ENCODE results near the gene TMEM132D.

GRCh38 chr12:129592449-129592848, 311.4 kb downstream of the TMEM132D start:
- no peak for TF ChIP-seq CTCF (IDR thresholded peaks at IDR 0.05; ENCODE audit: low read depth, low read length)
- no peak for TF ChIP-seq POLR2A (IDR thresholded peaks at IDR 0.05; ENCODE audit: extremely low read depth, insufficient read length)
- TF ChIP-seq MYC (IDR thresholded peaks at IDR 0.05; ENCODE audit: low read depth, low read length): no peak
- no peak for TF ChIP-seq MAX (IDR thresholded peaks at IDR 0.05; ENCODE audit: low read depth, low read length)
